ENCODE results near the gene CHST11.

The CHST11 gene

DNA sequence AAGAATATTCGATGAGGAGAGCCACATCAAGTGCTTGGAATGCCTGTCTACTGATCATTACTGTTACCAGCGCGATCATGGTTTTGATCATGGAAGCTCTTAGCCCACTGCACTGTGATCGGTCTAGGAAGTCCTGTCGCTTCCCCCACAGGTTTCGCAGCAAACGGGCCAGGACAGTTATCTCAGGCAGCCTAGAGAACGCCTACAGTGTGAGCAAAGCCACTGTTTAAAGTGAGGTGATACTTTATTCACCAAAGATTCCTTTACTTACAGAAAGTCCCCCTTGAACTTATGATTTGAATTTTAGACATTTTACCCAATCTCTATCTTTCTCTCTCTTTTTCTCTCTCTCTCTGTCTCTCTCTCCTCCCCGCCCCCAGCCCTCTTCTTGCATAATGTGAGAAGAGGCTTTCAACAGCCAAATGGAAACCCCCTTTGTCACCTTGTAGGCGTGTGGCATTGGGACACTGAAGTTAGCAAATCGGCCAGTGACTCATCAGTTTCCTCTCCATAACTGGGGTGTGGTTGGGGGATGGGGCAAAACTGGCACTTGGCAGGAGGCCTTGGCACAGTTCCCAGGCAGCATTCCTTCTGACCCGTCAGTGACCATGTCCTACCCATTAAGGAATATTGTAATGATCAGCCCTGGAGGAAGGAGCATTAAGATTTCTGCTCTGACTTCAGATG is 214.8 kb downstream of the CHST11 start (continued):
- TF ChIP-seq BCL11A (tag by site-specific recombination; IDR thresholded peaks at IDR 0.05; ENCODE audit: low read depth), result 0 out of 2 replicates have a peak, but pooled peaks have one; percentile 48
- no peak for TF ChIP-seq ZNF266 (tag by site-specific recombination; IDR thresholded peaks at IDR 0.05; ENCODE audit: low read depth)
- peak; percentile 88; the same call in 1 of the 2 replicates for TF ChIP-seq ZNF324 (tag by site-specific recombination; IDR thresholded peaks at IDR 0.05)
- TF ChIP-seq ZFHX2 (tag by site-specific recombination; conservative IDR thresholded peaks at IDR 0.05), result peak; percentile 91
- TF ChIP-seq ZNF311 (tag by site-specific recombination; IDR thresholded peaks at IDR 0.05; ENCODE audit: borderline replicate concordance), result no peak
- TF ChIP-seq GLIS1 (tag by site-specific recombination; IDR thresholded peaks at IDR 0.05), result peak; percentile 85
- TF ChIP-seq ZBTB8A (tag by site-specific recombination; IDR thresholded peaks at IDR 0.05), result 0 out of 2 replicates have a peak, but pooled peaks have one; percentile 41
- no peak for TF ChIP-seq ZNF292 (tag by site-specific recombination; IDR thresholded peaks at IDR 0.05; ENCODE audit: borderline replicate concordance, low read depth)
- peak; percentile 91 for TF ChIP-seq ZNF600 (tag by site-specific recombination; IDR thresholded peaks at IDR 0.05)
- peak; percentile 69; the same call in 1 of the 2 replicates for TF ChIP-seq IKZF3 (tag by site-specific recombination; IDR thresholded peaks at IDR 0.05)
- TF ChIP-seq, protein P1, sequence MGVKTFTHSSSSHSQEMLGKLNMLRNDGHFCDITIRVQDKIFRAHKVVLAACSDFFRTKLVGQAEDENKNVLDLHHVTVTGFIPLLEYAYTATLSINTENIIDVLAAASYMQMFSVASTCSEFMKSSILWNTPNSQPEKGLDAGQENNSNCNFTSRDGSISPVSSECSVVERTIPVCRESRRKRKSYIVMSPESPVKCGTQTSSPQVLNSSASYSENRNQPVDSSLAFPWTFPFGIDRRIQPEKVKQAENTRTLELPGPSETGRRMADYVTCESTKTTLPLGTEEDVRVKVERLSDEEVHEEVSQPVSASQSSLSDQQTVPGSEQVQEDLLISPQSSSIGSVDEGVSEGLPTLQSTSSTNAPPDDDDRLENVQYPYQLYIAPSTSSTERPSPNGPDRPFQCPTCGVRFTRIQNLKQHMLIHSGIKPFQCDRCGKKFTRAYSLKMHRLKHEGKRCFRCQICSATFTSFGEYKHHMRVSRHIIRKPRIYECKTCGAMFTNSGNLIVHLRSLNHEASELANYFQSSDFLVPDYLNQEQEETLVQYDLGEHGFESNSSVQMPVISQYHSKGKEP (tag by site-specific recombination; IDR thresholded peaks at IDR 0.05), result no peak
- TF ChIP-seq ZNF398 (tag by site-specific recombination; IDR thresholded peaks at IDR 0.05), result peak; percentile 57; the same call in 1 of the 2 replicates
- peak; percentile 43; the same call in 1 of the 2 replicates for TF ChIP-seq ZNF335 (tag by site-specific recombination; conservative IDR thresholded peaks at IDR 0.05)
- TF ChIP-seq PATZ1 (tag by site-specific recombination; IDR thresholded peaks at IDR 0.05), result peak; percentile 90
- peak; percentile 68 for TF ChIP-seq ZBTB48 (tag by site-specific recombination; IDR thresholded peaks at IDR 0.05)
- no peak for TF ChIP-seq ZNF146 (tag by site-specific recombination; IDR thresholded peaks at IDR 0.05)

- no peaks in the 10 kb centered on the region for H3K36me3 ChIP-seq (ENCODE audit: control insufficient read depth in 2 of 2, insufficient read depth in 1 of 2, low read length in 2 of 2)
- H3K9me3 ChIP-seq (ENCODE audit: control insufficient read depth, insufficient read depth, low read depth, low read length), result no peaks in the 10 kb centered on the region
- ChIA-PET POLR2A (no interaction called here), CTCF (interaction anchor here (0.6 to 0.9 kb wide), 3 partner anchors 17 to 161 kb away, joined by 3 to 4 read pairs (median 4); no protein-coding TSS in a partner anchor)
- H3K4me1 ChIP-seq (ENCODE audit: control insufficient read depth, insufficient read depth, low read length), result peaks cover 21% of the 10 kb centered on the region
- H3K27ac ChIP-seq (ENCODE audit: extremely low read depth, low read depth, low read length), result no peak overlapping the region
- H3K4me3 ChIP-seq (ENCODE audit: low read depth, low read length), result no peak overlapping the region
- no peak for TF ChIP-seq KLF16 (tag by site-specific recombination; IDR thresholded peaks at IDR 0.05)
- 0 out of 2 replicates have a peak, but pooled peaks have one; percentile 30 for TF ChIP-seq ZNF366 (tag by site-specific recombination; conservative IDR thresholded peaks at IDR 0.05)
- TF ChIP-seq ZNF660 (tag by site-specific recombination; IDR thresholded peaks at IDR 0.05), result 0 out of 2 replicates have a peak, but pooled peaks have one; percentile 7
Measured at GRCh38 chr12:104672096-104672445, 215.3 kb downstream of the CHST11 start.

Data from HEK293 (cell line).